MCF 10A (cell line): ENCODE results near the gene TRIB2. TPM values are rescaled to one million over a fixed set of nuclear protein-coding genes. Genes with fewer than 3 reads are reported as not detected.
A peak's percentile ranks its signal among the peaks of the same experiment; 100 is the strongest.

Source experiments
- BruUV-seq: library from RNA; stranded (reverse); fragments of 400-500 nt; replicated peaks from 2 replicates; lab custom pipeline; 2021; lab: Mats Ljungman, UMichigan
- CTCF ChIA-PET: fragments of 300-600 bp; sonication (Branson Sonifier 250); formaldehyde crosslinking; extraction: SDS; loops from one replicate; lab custom pipeline; 2021; ENCODE audit warnings: antibody characterized with exemption, inconsistent platforms; lab: Yijun Ruan, JAX
- POLR2A ChIA-PET: fragments of 300-600, 350-650 bp; sonication (Branson Sonifier 250); formaldehyde crosslinking; extraction: SDS; loops from one replicate; lab custom pipeline; 2020; ENCODE audit warnings: antibody characterized with exemption, inconsistent platforms; lab: Yijun Ruan, JAX
- DNase-seq: peaks from one replicate; pipeline ENCODE4 v3.0.0-alpha.2; 2018; ENCODE audit not compliant: unreplicated experiment
- H3K27ac Mint-ChIP-seq: one replicate; pipeline ENCODE4 v1.8.0; 2022; ENCODE audit warnings: mild to moderate bottlenecking, low read depth, mixed read lengths; ENCODE audit not compliant: unreplicated experiment
- H3K27me3 Mint-ChIP-seq: one replicate; pipeline ENCODE4 v1.8.0; 2022; ENCODE audit warnings: mixed read lengths; ENCODE audit not compliant: insufficient read depth, unreplicated experiment
- H3K36me3 Mint-ChIP-seq: one replicate; pipeline ENCODE4 v1.8.0; 2022; ENCODE audit warnings: mild to moderate bottlenecking, moderate library complexity, mixed read lengths; ENCODE audit not compliant: insufficient read depth, unreplicated experiment
- H3K4me1 Mint-ChIP-seq: one replicate; pipeline ENCODE4 v1.8.0; 2022; ENCODE audit warnings: mixed read lengths; ENCODE audit not compliant: insufficient read depth, unreplicated experiment
- H3K4me3 Mint-ChIP-seq: one replicate; pipeline ENCODE4 v1.8.0; 2022; ENCODE audit warnings: mild to moderate bottlenecking, moderate library complexity, mixed read lengths; ENCODE audit not compliant: unreplicated experiment
- H3K9me3 Mint-ChIP-seq: one replicate; pipeline ENCODE4 v1.8.0; 2022; ENCODE audit warnings: mixed read lengths; ENCODE audit not compliant: unreplicated experiment
- intact Hi-C: fragments of 100-400 bp; cut with micrococcal nuclease; formaldehyde crosslinking; loops from 2 replicates; pipeline ENCODE4 v1.14.1; 2022
- total RNA-seq: library from RNA; stranded (reverse); gene quantifications from 2 replicates; pipeline ENCODE4 v1.2.3, GENCODE V29; 2022
- TF ChIP-seq, protein P1 (sequence below): fragments of 200-600 bp; IDR thresholded peaks from one replicate; pipeline ENCODE4 v1.8.0; 2022; ENCODE audit warnings: antibody characterized with exemption, mild to moderate bottlenecking; ENCODE audit not compliant: unreplicated experiment

TRIB2 gene
- total RNA-seq, 1 experiment from 2014 or later = 12.9 TPM

DNA sequence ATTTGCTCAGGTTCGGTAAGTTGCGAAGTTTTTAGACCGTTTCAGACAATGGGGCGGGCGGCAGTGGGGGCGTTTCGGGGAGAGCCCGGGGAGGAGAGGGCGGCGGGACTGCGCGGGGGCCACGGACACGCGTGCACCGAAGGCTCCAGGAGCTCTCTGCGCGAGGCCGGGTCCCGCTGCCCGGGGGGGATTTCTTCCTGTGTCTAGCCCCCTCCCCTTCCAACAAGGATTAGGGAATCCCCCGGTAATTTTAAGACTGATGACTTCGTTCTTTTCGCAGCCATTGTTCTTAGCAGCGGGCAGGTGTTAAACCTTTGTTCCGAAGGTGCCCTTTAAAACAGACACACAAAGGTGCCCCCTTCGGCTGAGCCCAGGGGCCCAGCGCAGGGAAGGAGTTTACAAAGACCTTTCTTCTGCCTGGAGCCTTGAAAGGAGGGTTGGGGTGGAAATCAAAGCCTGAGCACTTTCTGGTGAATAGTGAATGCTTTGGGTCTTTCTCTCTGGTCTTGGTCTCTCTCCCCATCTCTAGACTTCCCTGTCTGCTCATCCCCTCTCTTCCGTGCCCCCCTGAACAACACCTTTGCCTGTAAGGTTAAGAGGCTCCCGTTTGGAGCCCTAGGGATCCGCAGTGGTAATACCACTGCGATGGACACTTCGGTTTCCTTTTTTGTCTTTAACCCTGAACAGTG lies 2.1 kb downstream of the TRIB2 start:
- Mint-ChIP-seq H3K4me3 (peak overlapping the region; percentile 95), H3K9me3 (no peaks in the 10 kb centered on the region), H3K27me3 (no peaks in the 10 kb centered on the region), H3K27ac (peak overlapping the region; percentile 85), H3K4me1 (peaks cover 41% of the 10 kb centered on the region), H3K36me3 (peaks cover 5% of the 10 kb centered on the region)
- peak; percentile 38 for DNase-seq
- TF ChIP-seq, protein P1, sequence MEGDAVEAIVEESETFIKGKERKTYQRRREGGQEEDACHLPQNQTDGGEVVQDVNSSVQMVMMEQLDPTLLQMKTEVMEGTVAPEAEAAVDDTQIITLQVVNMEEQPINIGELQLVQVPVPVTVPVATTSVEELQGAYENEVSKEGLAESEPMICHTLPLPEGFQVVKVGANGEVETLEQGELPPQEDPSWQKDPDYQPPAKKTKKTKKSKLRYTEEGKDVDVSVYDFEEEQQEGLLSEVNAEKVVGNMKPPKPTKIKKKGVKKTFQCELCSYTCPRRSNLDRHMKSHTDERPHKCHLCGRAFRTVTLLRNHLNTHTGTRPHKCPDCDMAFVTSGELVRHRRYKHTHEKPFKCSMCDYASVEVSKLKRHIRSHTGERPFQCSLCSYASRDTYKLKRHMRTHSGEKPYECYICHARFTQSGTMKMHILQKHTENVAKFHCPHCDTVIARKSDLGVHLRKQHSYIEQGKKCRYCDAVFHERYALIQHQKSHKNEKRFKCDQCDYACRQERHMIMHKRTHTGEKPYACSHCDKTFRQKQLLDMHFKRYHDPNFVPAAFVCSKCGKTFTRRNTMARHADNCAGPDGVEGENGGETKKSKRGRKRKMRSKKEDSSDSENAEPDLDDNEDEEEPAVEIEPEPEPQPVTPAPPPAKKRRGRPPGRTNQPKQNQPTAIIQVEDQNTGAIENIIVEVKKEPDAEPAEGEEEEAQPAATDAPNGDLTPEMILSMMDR = no peak
- BruUV-seq = no TSS peak
- intact Hi-C loops = loop anchor here (1.0 to 10.0 kb wide), 9 partner anchors 97 to 762 kb away; no protein-coding TSS in a partner anchor
- POLR2A ChIA-PET = interaction anchor here (0.7 to 3.4 kb wide), 4 partner anchors 35 to 889 kb away, joined by 3 to 27 read pairs (median 4); no protein-coding TSS in a partner anchor
- CTCF ChIA-PET = interaction anchor here (0.7 to 4.2 kb wide), 4 partner anchors 211 to 855 kb away, joined by 3 to 58 read pairs (median 22); no protein-coding TSS in a partner anchor

DNA sequence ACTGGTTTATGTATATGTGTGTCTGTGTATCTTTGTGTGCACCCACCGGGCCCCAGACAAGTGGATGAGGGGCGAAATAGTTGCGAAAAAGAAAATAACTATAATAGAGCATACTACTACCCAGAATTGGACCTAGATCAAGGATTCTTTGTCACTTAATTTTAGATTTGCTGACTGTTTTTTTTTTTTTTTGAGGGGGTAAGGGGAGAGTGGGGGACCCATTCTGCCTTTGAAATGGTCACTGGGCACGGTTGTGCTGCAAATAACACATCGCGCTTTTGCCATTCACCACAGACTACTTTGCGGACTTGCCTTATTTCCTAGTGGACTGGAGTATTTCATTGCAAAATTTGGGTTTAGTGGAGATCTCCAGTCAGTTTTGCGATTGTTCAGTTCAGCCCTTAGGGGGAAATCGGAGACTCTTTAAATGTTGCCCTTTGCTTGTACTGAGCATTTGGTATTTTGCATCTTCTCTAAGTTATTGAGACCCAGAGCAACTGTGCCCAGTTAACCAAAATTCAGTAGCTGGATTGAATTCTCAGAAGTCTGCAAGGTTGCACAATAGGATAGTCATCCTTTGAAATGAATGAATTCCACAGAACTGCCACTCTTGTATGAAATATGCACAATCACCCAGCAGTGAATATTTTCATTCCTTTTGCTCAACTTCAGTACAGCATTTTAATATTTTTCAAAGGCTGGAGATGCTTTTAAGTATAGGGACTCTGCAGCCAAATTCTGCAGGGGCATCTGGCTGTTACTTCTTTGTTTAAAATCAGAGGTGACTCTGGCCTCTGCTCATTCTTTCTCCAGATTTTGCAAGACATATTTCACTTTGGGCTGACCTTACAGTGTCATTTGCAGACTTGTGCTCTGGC lies 2.9 kb downstream of the TRIB2 start:
- intact Hi-C loops = loop anchor here (1.0 to 10.0 kb wide), 8 partner anchors 97 to 762 kb away; no protein-coding TSS in a partner anchor
- ChIA-PET POLR2A (interaction anchor here (0.9 to 1.4 kb wide), 3 partner anchors 185 to 890 kb away, joined by 3 to 5 read pairs (median 4); no protein-coding TSS in a partner anchor), CTCF (interaction anchor here (0.7 to 5.7 kb wide), 8 partner anchors 14 to 889 kb away, joined by 3 to 37 read pairs (median 4); no protein-coding TSS in a partner anchor)
- TF ChIP-seq, protein P1 = no peak
- H3K27ac Mint-ChIP-seq = no peak overlapping the region
- H3K27me3 Mint-ChIP-seq = no peaks in the 10 kb centered on the region
- peaks cover 13% of the 10 kb centered on the region for H3K36me3 Mint-ChIP-seq
- no TSS peak for BruUV-seq
- H3K4me3 Mint-ChIP-seq = peak overlapping the region; percentile 95
- DNase-seq = peak; percentile 76
- peaks cover 34% of the 10 kb centered on the region for H3K4me1 Mint-ChIP-seq
- H3K9me3 Mint-ChIP-seq = no peaks in the 10 kb centered on the region

DNA sequence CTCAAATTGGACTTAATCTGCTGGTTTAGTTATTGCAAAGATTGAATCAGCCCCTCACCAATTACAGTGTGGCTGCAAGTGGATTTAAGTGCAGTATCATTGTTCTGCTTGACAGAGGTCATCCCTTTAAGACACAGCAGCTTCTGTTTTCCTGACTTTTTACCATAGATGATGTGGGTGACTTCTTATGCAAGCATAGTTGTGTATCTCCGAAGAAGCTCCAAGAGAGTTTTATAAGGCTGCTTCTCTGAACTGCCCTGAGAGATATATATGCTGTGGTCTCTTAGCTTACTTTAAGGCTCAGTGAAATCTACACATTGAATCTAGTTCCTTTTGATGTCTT lies 3.5 kb downstream of the TRIB2 start:
- DNase-seq = no peak
- TF ChIP-seq, protein P1 = no peak
- CTCF ChIA-PET = interaction anchor here (0.7 to 5.7 kb wide), 10 partner anchors 13 to 890 kb away, joined by 3 to 37 read pairs (median 4); no protein-coding TSS in a partner anchor
- Mint-ChIP-seq H3K4me1 (peaks cover 27% of the 10 kb centered on the region), H3K27ac (no peak overlapping the region), H3K4me3 (peak overlapping the region; percentile 95), H3K36me3 (peaks cover 15% of the 10 kb centered on the region), H3K9me3 (no peaks in the 10 kb centered on the region), H3K27me3 (no peaks in the 10 kb centered on the region)
- POLR2A ChIA-PET = interaction anchor here (0.7 to 1.5 kb wide), 5 partner anchors 8 to 890 kb away, joined by 3 to 5 read pairs (median 4); no protein-coding TSS in a partner anchor
- intact Hi-C loops = no loop called here
- BruUV-seq = no TSS peak
